GM19463 (cell line): ENCODE results near the gene GNAI2.
"Not testable (repeated sequence)": the region's sequence is repeated elsewhere in the genome, so short reads cannot be mapped to it uniquely, and the experiment has no call there.

Source experiments
- ATAC-seq: cut with Tn5 transposase; IDR thresholded peaks from one replicate; pipeline ENCODE4 v1.9.1; 2021; ENCODE audit warnings: mild to moderate bottlenecking, moderate library complexity; ENCODE audit not compliant: unreplicated experiment

The GNAI2 gene

GRCh38 chr3:50275141-50275995 is 39.4 kb downstream of the GNAI2 start:
- ATAC-seq: no peak

GRCh38 chr3:50275996-50276761 is 40.2 kb downstream of the GNAI2 start:
- no peak for ATAC-seq

DNA sequence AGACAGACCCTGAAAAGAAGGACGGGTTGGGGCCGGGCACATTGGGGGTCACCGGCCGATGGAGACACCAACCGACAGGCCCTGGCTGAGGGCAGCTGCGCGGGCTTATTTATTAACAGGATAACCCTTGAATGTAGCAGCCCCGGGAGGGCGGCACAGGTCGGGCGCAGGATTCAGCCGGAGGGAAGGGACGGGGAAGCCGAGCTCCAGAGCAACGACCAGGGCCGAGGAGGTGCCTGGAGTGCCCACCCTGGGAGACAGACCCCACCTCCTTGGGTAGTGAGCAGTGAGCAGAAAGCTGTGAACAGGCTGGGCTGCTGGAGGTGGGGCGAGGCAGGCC is 40.7 kb downstream of the GNAI2 start:
- ATAC-seq: no peak

- no peak for ATAC-seq
Observed at GRCh38 chr3:50278123-50278879, 42.3 kb downstream of the GNAI2 start.

- ATAC-seq: no peak
Observed at GRCh38 chr3:50278880-50279224, 42.8 kb downstream of the GNAI2 start, which contains the start of gene LSMEM2. Gene LSMEM2, plus strand, starts transcription at chr3:50279087. Its CDS starts 27 bp downstream, at chr3:50279114.

DNA sequence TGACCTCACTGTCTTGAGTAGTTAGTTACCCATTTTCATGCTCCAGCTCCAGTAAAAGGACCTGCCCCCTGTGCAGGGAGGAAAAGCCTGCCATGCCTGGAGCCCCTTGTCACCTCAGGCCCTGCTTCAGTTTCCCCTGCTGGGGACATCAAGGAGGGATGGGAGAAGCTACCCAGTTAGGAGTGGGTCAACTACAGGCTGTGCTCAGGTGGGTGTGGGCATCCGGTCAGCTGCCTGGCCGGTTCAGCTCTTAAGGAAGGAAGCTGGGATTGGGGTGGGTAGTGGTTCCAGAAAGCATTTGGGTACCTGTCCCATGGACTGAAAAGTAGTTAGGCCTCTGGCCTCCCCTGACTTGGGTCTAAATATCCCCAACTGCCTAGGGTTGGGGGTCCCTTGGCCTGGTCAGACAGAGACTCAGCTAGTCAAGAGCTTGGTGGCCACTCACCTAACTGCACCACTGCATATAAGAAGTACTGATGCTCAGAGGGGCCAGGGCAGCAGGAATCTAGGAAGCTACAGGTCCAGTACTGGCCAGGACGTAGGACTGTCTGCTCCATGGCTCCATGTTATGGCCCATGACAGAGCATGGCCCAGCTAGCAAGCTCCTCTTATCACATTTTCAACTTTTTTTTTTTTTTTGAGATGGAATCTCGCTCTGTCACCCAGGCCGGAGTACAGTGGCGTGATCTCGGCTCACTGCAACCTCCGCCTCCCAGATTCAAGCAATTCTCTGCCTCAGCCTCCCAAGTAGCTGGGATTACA is 43.4 kb downstream of the GNAI2 start:
- ATAC-seq: no peak

DNA sequence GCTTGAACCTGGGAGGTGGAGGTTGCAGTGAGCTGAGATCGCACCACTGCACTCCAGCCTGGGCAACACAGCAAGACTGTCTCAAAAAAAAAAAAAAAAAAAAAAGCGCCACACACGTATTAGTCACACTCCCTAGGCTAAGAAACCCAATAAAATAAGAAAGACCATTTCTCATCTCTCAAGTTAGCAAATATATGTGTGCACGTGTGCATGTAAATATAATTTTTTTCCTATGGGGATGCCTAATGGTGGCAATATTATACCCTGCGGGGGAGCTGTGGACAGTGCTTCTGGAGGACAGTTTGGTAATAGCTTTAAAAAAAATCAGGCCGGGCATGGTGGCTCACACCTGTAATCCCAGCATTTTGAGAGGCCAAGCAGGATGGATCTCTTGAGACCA is 48.1 kb downstream of the GNAI2 start:
- not testable (repeated sequence) for ATAC-seq

GRCh38 chr3:50286322-50287227 is 50.6 kb downstream of the GNAI2 start:
- no peak for ATAC-seq

DNA sequence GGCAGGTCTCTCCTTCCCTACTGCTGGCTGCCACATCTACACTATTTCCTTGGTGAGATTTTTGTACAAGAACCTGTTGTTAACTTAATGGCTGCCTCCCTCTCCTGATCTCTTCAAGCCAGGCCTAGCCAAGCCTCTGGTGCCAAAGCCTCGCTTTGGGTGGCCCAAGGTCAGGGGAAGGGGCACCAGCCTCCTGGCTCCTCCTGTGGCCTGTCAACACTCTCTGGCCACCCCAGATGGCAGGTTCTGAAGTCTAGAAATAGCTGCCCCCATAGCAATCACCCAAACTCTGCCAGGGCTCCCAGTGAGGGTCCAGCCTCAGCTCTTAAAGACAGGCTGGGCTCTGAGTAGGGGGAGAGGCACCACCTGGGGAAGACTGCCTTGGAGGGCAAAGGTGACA is 51.3 kb downstream of the GNAI2 start:
- no peak for ATAC-seq

DNA sequence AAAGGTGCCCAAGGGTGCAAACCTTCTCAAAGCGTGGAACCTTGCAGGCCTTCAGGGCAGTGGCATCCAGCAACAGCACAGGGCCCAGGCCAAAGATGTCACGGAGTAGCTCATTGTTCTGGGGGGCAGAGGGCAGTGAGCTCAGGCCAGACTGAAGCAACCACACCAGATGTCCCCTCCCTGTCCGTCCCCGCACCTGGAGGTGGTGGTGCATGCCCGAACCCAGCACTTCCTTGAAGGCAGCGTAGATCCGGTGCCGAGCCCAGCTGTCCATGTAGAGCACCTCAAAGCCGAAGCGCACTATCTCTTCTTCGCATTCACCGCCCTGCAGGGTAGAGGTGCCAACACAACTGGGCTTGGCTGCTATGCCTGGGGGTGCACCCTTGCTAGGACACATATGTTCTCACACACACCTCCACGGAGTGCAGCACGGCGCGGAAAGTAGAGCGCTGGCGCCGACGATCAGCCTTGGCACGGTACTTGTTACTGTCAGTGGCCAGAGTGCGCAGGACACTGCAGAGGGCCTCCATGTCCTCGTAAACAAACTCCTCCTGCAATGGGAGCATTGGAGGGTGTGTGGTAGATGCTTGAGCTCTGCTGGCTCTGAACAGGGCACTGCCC is 52.5 kb downstream of the GNAI2 start:
- ATAC-seq: no peak

GRCh38 chr3:50289130-50289529 is 53.1 kb downstream of the GNAI2 start:
- ATAC-seq: no peak

GRCh38 chr3:50290161-50290641 is 54.2 kb downstream of the GNAI2 start:
- no peak for ATAC-seq

DNA sequence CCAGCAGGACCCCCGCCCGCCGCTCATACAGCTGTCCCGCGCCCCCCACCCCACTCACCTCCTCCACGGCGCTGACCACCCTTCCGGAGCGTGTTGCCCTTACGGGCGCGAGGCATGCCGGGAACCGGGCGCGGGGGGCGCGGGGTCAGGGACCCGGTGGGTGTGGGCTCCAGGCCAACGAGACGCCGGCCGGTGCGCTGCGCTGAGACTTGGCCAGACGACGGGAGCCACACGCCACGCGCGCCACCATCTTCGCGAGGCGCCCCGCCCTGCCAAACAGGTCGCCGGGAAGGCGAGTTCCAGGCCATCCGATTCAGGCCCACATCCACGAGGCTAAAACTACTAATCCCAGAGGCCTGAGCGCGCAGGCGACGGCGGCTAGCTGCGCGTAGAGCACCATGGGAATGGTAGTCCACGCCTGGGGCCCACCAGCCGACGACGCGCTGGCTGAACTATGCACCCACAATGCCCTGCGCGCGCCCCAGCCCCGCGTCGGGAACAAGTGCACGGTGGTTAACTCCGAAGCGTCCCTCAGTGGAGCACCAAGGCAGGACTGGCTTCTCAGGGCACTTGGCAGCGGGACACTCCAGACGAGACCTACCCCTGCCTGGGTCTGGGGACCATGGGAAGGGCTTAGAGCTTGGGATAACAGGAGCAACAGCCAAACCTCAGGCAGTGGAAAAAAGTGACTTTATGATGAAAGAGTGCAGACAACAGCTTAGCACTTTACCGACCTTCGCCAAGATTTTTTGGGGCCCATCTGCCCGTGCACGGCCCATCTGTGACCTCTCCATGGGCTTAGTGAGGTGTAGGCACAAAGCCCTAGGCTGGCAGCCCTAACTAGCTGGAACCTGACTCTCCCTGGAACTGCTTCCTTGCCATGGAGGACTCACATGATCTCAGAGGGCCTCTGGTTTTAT is 56.4 kb downstream of the GNAI2 start, which contains the start of gene IFRD2:
Gene IFRD2, minus strand, starts transcription at position 271 of the 920 bp plus-strand sequence. Its CDS starts 155 bp downstream, at position 116.
- peak; percentile 94 for ATAC-seq

GRCh38 chr3:50293079-50293801 is 57.2 kb downstream of the GNAI2 start:
- no peak for ATAC-seq

DNA sequence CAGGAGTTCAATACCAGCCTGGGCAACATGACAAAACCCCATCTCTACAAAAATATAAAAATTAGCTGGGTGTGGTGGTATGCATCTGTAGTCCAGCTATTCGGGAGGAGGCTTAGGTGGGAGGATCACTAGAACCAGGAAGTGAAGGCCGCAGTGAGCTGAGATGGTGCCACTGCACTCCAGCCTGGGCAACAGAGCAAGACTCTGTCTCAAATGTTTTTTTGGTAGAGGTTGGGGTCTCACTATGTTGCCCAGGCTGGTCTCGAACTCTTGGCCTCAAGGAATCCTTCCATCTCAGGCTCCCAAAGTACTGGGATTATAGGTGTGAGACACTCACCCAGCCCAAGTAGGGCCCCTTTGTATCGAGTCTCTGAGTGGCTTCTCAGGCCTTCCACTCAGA is 58.1 kb downstream of the GNAI2 start:
- no peak for ATAC-seq

DNA sequence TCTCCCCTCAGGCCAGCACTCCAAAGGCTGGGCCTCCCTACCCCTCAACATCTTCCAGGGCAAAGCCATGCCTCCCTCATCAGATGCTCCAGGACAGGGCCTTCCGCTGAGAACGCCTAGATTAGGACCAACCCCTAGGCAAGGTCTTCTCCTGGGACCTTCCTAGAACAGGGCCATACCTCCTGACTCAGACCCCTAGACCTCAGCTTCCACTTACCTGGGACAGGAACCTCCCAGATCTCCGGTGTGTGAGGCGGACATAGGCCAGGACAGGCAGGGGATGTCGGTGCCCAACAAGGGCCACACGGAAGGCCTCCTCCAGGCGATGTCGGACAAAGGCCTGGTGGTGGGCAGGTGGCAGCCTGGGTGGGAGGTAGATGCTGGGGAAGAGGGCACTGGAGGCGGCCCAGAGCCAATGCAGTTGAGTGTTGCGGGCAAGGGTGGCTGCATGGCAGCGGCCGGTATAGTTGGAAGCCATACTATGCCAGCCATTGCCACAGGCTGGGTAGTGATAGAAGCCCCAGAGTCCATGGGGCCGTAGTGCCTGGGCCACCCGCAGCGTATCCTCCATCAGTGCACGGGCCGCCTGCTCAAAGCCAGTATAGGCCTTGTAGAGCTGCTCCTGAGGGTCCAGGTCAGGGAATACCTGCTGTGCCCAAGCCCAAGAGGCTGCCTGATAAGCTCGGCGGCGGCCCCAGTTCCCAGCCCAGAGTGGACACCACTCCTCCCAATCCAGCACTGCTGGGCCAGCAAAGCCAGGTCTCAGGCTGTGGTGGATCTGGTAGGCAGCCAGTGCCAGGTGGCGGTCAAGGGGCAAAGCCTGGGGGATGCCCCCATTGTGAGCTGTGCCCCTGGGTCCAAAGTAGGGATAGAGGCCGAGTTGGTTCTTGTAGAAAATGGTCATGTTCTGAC is 58.7 kb downstream of the GNAI2 start:
- no peak for ATAC-seq
